Measurements from ENCODE around the gene CCDC39.
A peak's percentile ranks its signal among the peaks of the same experiment; 100 is the strongest.

The CCDC39 gene

GRCh38 chr3:180661444-180661843 lies 17.8 kb downstream of the CCDC39 start:
- no peak for TF ChIP-seq CTCF (IDR thresholded peaks at IDR 0.05; ENCODE audit: low read depth, low read length)
- DNase-seq (ENCODE audit: extremely low read depth, low read depth): no peak

- DNase-seq (ENCODE audit: extremely low read depth, low read depth): no peak
- TF ChIP-seq CTCF (IDR thresholded peaks at IDR 0.05; ENCODE audit: low read depth, low read length): no peak
These were observed 22.2 kb downstream of the CCDC39 start for GRCh38 chr3:180657094-180657493.

- no peak for DNase-seq (ENCODE audit: extremely low read depth, low read depth)
- no peak for TF ChIP-seq CTCF (IDR thresholded peaks at IDR 0.05; ENCODE audit: low read depth, low read length)
These were observed 22.9 kb downstream of the CCDC39 start for GRCh38 chr3:180656406-180656805.

- TF ChIP-seq CTCF (IDR thresholded peaks at IDR 0.05; ENCODE audit: low read depth, low read length): no peak; the same call in 1 of the 2 replicates
- DNase-seq (ENCODE audit: extremely low read depth, low read depth): no peak
These were observed 33.0 kb downstream of the CCDC39 start for GRCh38 chr3:180646187-180646790.

GRCh38 chr3:180640987-180641386 lies 38.3 kb downstream of the CCDC39 start:
- no peak for TF ChIP-seq CTCF (IDR thresholded peaks at IDR 0.05; ENCODE audit: low read depth, low read length)
- no peak for DNase-seq (ENCODE audit: extremely low read depth, low read depth)

- DNase-seq (ENCODE audit: extremely low read depth, low read depth): no peak
- no peak for TF ChIP-seq CTCF (IDR thresholded peaks at IDR 0.05; ENCODE audit: low read depth, low read length)
These were observed 45.6 kb downstream of the CCDC39 start for GRCh38 chr3:180633722-180634121.

GRCh38 chr3:180631317-180631716 lies 48.0 kb downstream of the CCDC39 start:
- no peak for DNase-seq (ENCODE audit: extremely low read depth, low read depth)
- peak; percentile 5 for TF ChIP-seq CTCF (IDR thresholded peaks at IDR 0.05; ENCODE audit: low read depth, low read length)

Measured in AG09319 (cell line).